ENCODE measurements around the gene ORM1. TPM values are rescaled to one million over a fixed set of nuclear protein-coding genes. Genes with fewer than 3 reads are reported as not detected.

The ORM1 gene
- total and polyA plus RNA-seq, 2 of the 8 experiments (the other 6 are each of a cell fraction or from before 2014, with no cell fraction given), result 0.32 TPM; not detected in 1

GRCh38 chr9:114362394-114362793 is 39.5 kb downstream of the ORM1 start (continued):
- TF ChIP-seq BACH1 (IDR thresholded peaks at IDR 0.05; ENCODE audit: low read length), result no peak
- TF ChIP-seq JUND (IDR thresholded peaks at IDR 0.05; ENCODE audit: low read length), result no peak
- no peak for TF ChIP-seq ZNF274 (IDR thresholded peaks at IDR 0.05; ENCODE audit: borderline replicate concordance, extremely low read depth, low read length)
- TF ChIP-seq RFX5 (IDR thresholded peaks at IDR 0.05; ENCODE audit: borderline replicate concordance, low read depth, low read length), result no peak

Data from H1 (cell line).